Esophagus mucosa (tissue), 1 donor: ENCODE results near the gene KRTAP10-12. TPM values are rescaled to one million over a fixed set of nuclear protein-coding genes. Genes with fewer than 3 reads are reported as not detected.

Experiments used
- ATAC-seq: fragments of 200-7000 bp; cut with Tn5 transposase; one replicate; pipeline ENCODE4 v1.9.1; 2020
- total RNA-seq: library from RNA; stranded (reverse); gene quantifications from one replicate; pipeline ENCODE4 v1.2.4, GENCODE V29; 2023
- donor health status: DM: yes; HTN: yes; CAD: no.

The KRTAP10-12 gene
- total RNA-seq, 1 donor from 2014 or later, result not detected

DNA sequence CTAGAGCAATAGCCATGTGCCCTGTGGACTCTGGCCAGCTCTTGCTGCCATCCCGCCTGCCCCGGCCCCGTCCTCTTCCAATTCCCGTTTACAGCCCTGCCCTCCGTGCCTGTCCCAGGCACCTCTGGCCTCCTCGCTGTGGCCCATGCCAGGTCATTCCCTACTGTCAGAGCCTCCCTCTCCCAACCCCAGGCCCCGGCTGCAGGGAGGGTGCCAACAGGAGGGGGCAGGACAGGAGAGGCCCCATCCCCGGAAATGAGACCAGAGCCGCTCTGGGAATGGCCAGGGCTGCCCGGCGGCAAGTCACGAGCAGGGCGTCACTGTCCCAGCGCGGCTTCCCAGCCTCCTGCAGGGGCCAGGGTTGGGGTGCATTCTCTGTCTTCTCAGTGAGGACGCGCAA, 37.9 kb downstream of the KRTAP10-12 start:
- no peak for ATAC-seq

DNA sequence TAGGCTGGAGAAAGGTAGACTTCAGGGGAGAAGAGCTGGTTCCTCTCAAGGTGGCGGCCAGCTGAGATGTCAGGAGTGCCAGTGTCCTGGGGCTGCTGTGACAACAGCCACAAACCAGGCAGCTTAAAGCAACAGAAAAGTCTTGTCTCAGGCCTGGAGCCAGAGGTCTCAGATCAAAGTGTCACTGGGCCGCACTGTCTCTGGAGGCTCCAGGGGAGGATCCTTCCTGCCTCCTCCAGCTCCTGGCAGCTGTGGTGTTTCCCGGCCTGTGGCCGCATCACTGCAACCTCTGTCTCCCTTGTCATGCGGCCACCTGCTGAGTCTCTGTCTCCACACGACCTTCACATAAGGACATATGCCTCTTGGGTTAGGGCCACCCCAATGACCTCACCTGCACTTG, 38.8 kb downstream of the KRTAP10-12 start:
- no peak for ATAC-seq

DNA sequence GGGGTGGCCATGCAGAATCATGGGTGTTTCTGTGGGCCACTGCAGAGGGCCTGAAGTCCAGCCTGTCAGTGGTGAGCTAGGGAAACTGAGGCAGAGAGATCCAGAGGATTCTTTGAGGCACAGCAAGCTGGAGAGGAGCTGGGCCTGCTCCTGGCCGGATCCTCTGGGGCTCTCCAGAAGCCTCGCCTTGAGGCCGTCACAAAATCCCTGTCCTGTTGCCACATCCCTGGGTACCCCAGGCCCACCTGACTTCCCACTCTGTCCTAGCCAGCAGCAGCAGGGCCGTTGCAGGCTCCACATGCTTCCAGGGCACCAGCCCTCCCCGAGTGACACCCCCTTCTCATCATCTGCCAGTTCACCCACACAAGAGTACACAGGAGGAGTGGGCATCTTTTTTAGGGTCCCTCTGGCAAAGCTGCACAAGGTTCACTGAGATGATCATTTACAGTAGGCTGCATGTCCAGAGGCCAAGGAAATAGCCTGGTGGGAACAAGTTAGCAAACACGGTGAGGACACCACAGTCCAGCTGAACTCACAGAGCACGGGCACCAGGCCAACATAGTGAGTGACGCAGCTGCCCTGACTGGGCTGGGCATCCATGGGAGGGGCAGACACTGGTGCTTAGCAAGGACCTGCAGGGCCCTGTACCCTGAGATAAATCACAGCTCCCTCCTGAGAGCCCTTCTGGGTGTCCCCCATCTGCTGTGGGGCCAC, 39.5 kb downstream of the KRTAP10-12 start:
- peak; percentile 63 for ATAC-seq

GRCh38 chr21:44737706-44738354, 40.9 kb downstream of the KRTAP10-12 start:
- ATAC-seq, result no peak

GRCh38 chr21:44738621-44739020, 41.6 kb downstream of the KRTAP10-12 start:
- no peak for ATAC-seq

- no peak for ATAC-seq
Observed at GRCh38 chr21:44739316-44739715, 42.3 kb downstream of the KRTAP10-12 start.

DNA sequence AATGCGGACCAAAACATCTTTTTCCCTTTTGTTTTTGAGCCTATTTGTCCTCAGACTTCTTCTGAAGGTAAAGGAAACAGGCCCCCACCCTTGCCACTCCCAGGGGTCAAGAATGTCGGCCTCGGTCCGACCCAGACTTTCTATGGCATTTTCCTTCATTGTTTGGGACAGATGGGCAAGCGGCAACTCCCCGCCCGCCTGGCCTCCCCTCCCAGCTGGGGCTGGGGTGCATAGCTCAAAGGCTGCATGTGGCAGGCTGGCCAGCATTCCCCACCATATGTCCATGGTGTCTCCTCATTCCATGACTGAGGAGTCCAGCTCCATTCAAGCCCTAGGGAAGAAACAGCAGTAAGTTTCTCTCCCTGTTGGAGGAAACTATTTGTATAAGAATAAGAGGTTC, 43.8 kb downstream of the KRTAP10-12 start:
- ATAC-seq, result no peak

DNA sequence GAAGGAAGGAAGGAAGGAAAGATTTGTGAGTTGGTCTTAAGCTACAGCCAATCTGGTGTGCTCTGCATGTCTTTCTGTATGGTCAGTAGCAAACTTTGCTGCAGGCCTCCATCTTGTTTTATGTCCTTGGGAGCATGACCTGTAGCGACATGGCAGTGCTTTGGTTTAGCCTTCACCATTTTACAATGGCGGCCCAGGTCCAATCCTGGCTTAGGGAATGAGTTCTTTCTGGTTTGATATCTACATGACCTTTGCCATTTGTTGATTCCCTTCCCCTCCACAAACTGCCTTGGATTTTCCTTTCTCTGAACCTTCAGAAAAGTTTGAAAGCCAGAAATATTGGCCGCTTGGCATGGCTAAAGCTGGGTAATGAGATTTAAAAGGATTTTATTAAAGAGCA, 44.9 kb downstream of the KRTAP10-12 start:
- ATAC-seq, result no peak

GRCh38 chr21:44742418-44743153, 45.6 kb downstream of the KRTAP10-12 start:
- ATAC-seq, result no peak

Other genes with a start within 250 kb of the KRTAP10-12 start
- gene LRRC3, start 241.7 kb upstream of the KRTAP10-12 start, total RNA-seq, result 0.72 TPM
- gene KRTAP10-1, start 157.0 kb upstream of the KRTAP10-12 start, total RNA-seq, result not detected
- not detected for gene KRTAP10-2, start 145.7 kb upstream of the KRTAP10-12 start, total RNA-seq
- gene KRTAP10-3, start 138.4 kb upstream of the KRTAP10-12 start, total RNA-seq, result not detected
- gene KRTAP10-4, start 123.4 kb upstream of the KRTAP10-12 start, total RNA-seq, result not detected
- not detected for gene KRTAP10-5, start 116.6 kb upstream of the KRTAP10-12 start, total RNA-seq
- gene KRTAP10-6, start 104.7 kb upstream of the KRTAP10-12 start, total RNA-seq, result not detected
- gene KRTAP10-7, start 96.6 kb upstream of the KRTAP10-12 start, total RNA-seq, result not detected
- not detected for gene KRTAP10-8, start 85.1 kb upstream of the KRTAP10-12 start, total RNA-seq
- not detected for gene KRTAP10-9, start 70.1 kb upstream of the KRTAP10-12 start, total RNA-seq
- not detected for gene KRTAP10-10, start 59.8 kb upstream of the KRTAP10-12 start, total RNA-seq
- not detected for gene KRTAP10-11, start 50.8 kb upstream of the KRTAP10-12 start, total RNA-seq
- not detected for gene KRTAP12-4, start 42.5 kb upstream of the KRTAP10-12 start, total RNA-seq
- gene KRTAP12-3, start 39.2 kb upstream of the KRTAP10-12 start, total RNA-seq, result not detected
- not detected for gene KRTAP12-2, start 30.2 kb upstream of the KRTAP10-12 start, total RNA-seq
- not detected for gene KRTAP12-1, start 15.0 kb upstream of the KRTAP10-12 start, total RNA-seq
- gene TSPEAR, start 14.4 kb downstream of the KRTAP10-12 start, total RNA-seq, result 0.08 TPM
- 35.8 TPM for gene UBE2G2, start 104.6 kb downstream of the KRTAP10-12 start, total RNA-seq
- 51.9 TPM for gene SUMO3, start 120.9 kb downstream of the KRTAP10-12 start, total RNA-seq
- 67.1 TPM for gene PTTG1IP, start 176.5 kb downstream of the KRTAP10-12 start, total RNA-seq
- 7.1 TPM for gene ITGB2, start 223.7 kb downstream of the KRTAP10-12 start, total RNA-seq
- gene SLX9, start 242.9 kb downstream of the KRTAP10-12 start, total RNA-seq, result 27.2 TPM